Superior temporal gyrus (tissue), 1 donor: ENCODE measurements around the gene IRAK1.
A peak's percentile ranks its signal among the peaks of the same experiment; 100 is the strongest.

Experiments used
- DNase-seq: peaks from one replicate; pipeline ENCODE4 v3.0.0-alpha.2; 2016; ENCODE audit errors: extremely low spot score

IRAK1 gene

GRCh38 chrX:154040863-154041262 lies 21.2 kb upstream of the IRAK1 start:
- DNase-seq = no peak

GRCh38 chrX:154040307-154040756 lies 20.6 kb upstream of the IRAK1 start:
- no peak for DNase-seq

GRCh38 chrX:154039577-154039976 lies 19.9 kb upstream of the IRAK1 start:
- no peak for DNase-seq

- DNase-seq = no peak
Observed at GRCh38 chrX:154038656-154039055, 19.0 kb upstream of the IRAK1 start.

- no peak for DNase-seq
Observed at GRCh38 chrX:154037754-154038153, 18.1 kb upstream of the IRAK1 start.

GRCh38 chrX:154036513-154036912 lies 16.8 kb upstream of the IRAK1 start:
- DNase-seq = no peak

- no peak for DNase-seq
Observed at GRCh38 chrX:154033848-154034247, 14.1 kb upstream of the IRAK1 start.

GRCh38 chrX:154032653-154033052 lies 13.0 kb upstream of the IRAK1 start:
- DNase-seq = no peak

GRCh38 chrX:154032160-154032559 lies 12.5 kb upstream of the IRAK1 start:
- DNase-seq = no peak

- DNase-seq = no peak
Observed at GRCh38 chrX:154030715-154031305, 11.1 kb upstream of the IRAK1 start.

GRCh38 chrX:154030266-154030665 lies 10.6 kb upstream of the IRAK1 start:
- DNase-seq = peak; percentile 44

- DNase-seq = no peak
Observed at GRCh38 chrX:154029439-154029838, 9.7 kb upstream of the IRAK1 start.

GRCh38 chrX:154028502-154029184 lies 8.9 kb upstream of the IRAK1 start:
- DNase-seq = no peak

GRCh38 chrX:154027986-154028385 lies 8.3 kb upstream of the IRAK1 start:
- no peak for DNase-seq

- DNase-seq = no peak
Observed at GRCh38 chrX:154027022-154027402, 7.3 kb upstream of the IRAK1 start.

- no peak for DNase-seq
Observed at GRCh38 chrX:154026136-154027021, 6.7 kb upstream of the IRAK1 start.

- no peak for DNase-seq
Observed at GRCh38 chrX:154025230-154025629, 5.5 kb upstream of the IRAK1 start.

- no peak for DNase-seq
Observed at GRCh38 chrX:154024271-154024670, 4.6 kb upstream of the IRAK1 start.

- DNase-seq = no peak
Observed at GRCh38 chrX:154023276-154024000, 3.7 kb upstream of the IRAK1 start.

GRCh38 chrX:154022108-154022507 lies 2.4 kb upstream of the IRAK1 start:
- DNase-seq = no peak

- DNase-seq = no peak
Observed at GRCh38 chrX:154021131-154021611, 1.5 kb upstream of the IRAK1 start.
